ENCODE measurements around the gene ZNF814.

The ZNF814 gene

GRCh38 chr19:57803594-57804325, 85.1 kb downstream of the ZNF814 start:
- ChIA-PET POLR2A (interaction anchor here (0.6 to 1.5 kb wide), 3 partner anchors 10 to 16 kb away, joined by 4 to 7 read pairs (median 5); partner anchors contain the start of gene ZNF552), CTCF (interaction anchor here (1.0 to 1.2 kb wide), 2 partner anchors 11 to 15 kb away, joined by 3 read pairs; no protein-coding TSS in a partner anchor)
- peak overlapping the region; percentile 74 for H3K4me3 ChIP-seq (ENCODE audit: low read depth, low read length)
- TF ChIP-seq, protein P1, sequence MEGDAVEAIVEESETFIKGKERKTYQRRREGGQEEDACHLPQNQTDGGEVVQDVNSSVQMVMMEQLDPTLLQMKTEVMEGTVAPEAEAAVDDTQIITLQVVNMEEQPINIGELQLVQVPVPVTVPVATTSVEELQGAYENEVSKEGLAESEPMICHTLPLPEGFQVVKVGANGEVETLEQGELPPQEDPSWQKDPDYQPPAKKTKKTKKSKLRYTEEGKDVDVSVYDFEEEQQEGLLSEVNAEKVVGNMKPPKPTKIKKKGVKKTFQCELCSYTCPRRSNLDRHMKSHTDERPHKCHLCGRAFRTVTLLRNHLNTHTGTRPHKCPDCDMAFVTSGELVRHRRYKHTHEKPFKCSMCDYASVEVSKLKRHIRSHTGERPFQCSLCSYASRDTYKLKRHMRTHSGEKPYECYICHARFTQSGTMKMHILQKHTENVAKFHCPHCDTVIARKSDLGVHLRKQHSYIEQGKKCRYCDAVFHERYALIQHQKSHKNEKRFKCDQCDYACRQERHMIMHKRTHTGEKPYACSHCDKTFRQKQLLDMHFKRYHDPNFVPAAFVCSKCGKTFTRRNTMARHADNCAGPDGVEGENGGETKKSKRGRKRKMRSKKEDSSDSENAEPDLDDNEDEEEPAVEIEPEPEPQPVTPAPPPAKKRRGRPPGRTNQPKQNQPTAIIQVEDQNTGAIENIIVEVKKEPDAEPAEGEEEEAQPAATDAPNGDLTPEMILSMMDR (IDR thresholded peaks at IDR 0.05; ENCODE audit: insufficient read depth, low read length, missing control alignments), result no peak
- DNase-seq (ENCODE audit: low read depth, low spot score), result peak; percentile 77

GRCh38 chr19:57803265-57803593, 85.6 kb downstream of the ZNF814 start:
- TF ChIP-seq, protein P1 (IDR thresholded peaks at IDR 0.05; ENCODE audit: insufficient read depth, low read length, missing control alignments), result no peak
- peak overlapping the region; percentile 74 for H3K4me3 ChIP-seq (ENCODE audit: low read depth, low read length)
- no peak for DNase-seq (ENCODE audit: low read depth, low spot score)
- CTCF ChIA-PET, result no interaction called here
- POLR2A ChIA-PET, result no interaction called here

DNA sequence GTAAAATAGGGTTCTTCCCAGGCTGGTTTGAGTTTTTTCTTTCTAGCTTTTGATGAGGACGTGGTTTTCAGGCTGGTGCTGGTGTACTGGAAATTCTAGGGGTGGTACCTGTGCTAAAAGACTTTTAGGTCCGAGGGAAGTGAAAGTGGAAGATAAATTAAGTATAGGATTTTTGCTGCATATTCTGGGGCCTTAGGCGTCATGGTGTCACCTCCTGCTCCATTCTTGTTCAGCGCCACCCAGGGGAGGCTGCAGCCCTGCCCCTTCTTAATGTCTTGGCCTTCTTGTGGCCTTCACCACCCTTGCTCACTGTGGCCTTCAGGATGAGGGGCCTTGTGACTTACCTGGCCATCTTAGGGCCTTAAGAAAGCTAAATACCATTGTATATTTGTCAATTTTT, 86.6 kb downstream of the ZNF814 start:
- DNase-seq (ENCODE audit: low read depth, low spot score), result no peak
- POLR2A ChIA-PET, result no interaction called here
- CTCF ChIA-PET, result interaction anchor here (1.0 kb wide), 1 partner anchor 17 kb away, joined by 3 read pairs; no protein-coding TSS in a partner anchor
- H3K4me3 ChIP-seq (ENCODE audit: low read depth, low read length), result no peak overlapping the region
- TF ChIP-seq, protein P1 (IDR thresholded peaks at IDR 0.05; ENCODE audit: insufficient read depth, low read length, missing control alignments), result no peak

- TF ChIP-seq, protein P1 (IDR thresholded peaks at IDR 0.05; ENCODE audit: insufficient read depth, low read length, missing control alignments), result no peak
- no peak overlapping the region for H3K4me3 ChIP-seq (ENCODE audit: low read depth, low read length)
- no peak for DNase-seq (ENCODE audit: low read depth, low spot score)
- POLR2A ChIA-PET, result no interaction called here
- CTCF ChIA-PET, result interaction anchor here (1.2 kb wide), 1 partner anchor 12 kb away, joined by 3 read pairs; no protein-coding TSS in a partner anchor
Observed at GRCh38 chr19:57800696-57801095, 88.1 kb downstream of the ZNF814 start.
